Astrocyte of the cerebellum (primary cell): ENCODE measurements around the gene FAM120B.
"Not testable (repeated sequence)": the region's sequence is repeated elsewhere in the genome, so short reads cannot be mapped to it uniquely, and the experiment has no call there.

ENCODE experiments used
- DNase-seq: peaks from one replicate; pipeline ENCODE4 v3.0.0-alpha.2; 2011; ENCODE audit warnings: low read depth
- H3K4me3 ChIP-seq: 2 replicates; pipeline ENCODE4 v1.5.1; 2011; ENCODE audit warnings: mild to moderate bottlenecking, low read depth, low read length, moderate library complexity
- CTCF ChIP-seq: IDR thresholded peaks from 2 replicates; pipeline ENCODE4 v1.5.1; 2012; ENCODE audit warnings: low read length, low read depth, moderate library complexity, mild to moderate bottlenecking; ENCODE audit errors: missing control alignments
- in situ Hi-C: cut with HindIII; loops from 2 replicates; pipeline ENCODE4 v1.10.0; 2017; ENCODE audit warnings: low sequenced_read_pairs

FAM120B gene

GRCh38 chr6:170317718-170318117 is 11.2 kb downstream of the FAM120B start:
- no peak for TF ChIP-seq CTCF
- DNase-seq = no peak
- in situ Hi-C loops = no loop called here
- no peak overlapping the region for H3K4me3 ChIP-seq

- no peak overlapping the region for H3K4me3 ChIP-seq
- TF ChIP-seq CTCF = no peak
- no peak for DNase-seq
- in situ Hi-C loops = no loop called here
Measured at GRCh38 chr6:170329321-170329720, 22.8 kb downstream of the FAM120B start.

- H3K4me3 ChIP-seq, in situ Hi-C loops, DNase-seq: not testable (repeated sequence)
Measured at GRCh38 chr6:170335199-170335598, 28.6 kb downstream of the FAM120B start.

GRCh38 chr6:170344631-170345576 is 38.3 kb downstream of the FAM120B start:
- in situ Hi-C loops = no loop called here
- DNase-seq = peak; percentile 79
- no peak overlapping the region for H3K4me3 ChIP-seq
- TF ChIP-seq CTCF = no peak

GRCh38 chr6:170345662-170346061 is 39.1 kb downstream of the FAM120B start:
- in situ Hi-C loops = no loop called here
- no peak overlapping the region for H3K4me3 ChIP-seq
- TF ChIP-seq CTCF = no peak
- DNase-seq = no peak

GRCh38 chr6:170346649-170347048 is 40.1 kb downstream of the FAM120B start:
- in situ Hi-C loops = no loop called here
- no peak overlapping the region for H3K4me3 ChIP-seq
- no peak for DNase-seq
- TF ChIP-seq CTCF = no peak

GRCh38 chr6:170347091-170347490 is 40.5 kb downstream of the FAM120B start:
- no peak for TF ChIP-seq CTCF
- no peak for DNase-seq
- in situ Hi-C loops = no loop called here

More at GRCh38 chr6:170347091-170347490, 40.5 kb downstream of the FAM120B start:
- no peak overlapping the region for H3K4me3 ChIP-seq
